Parathyroid adenoma (tissue), 2 donors: Measurements from ENCODE around the gene CRABP2.

Experiments
- H2AFZ ChIP-seq: fragments of 300-600 bp; sonication (generic); one replicate; pipeline ENCODE4 v1.7.0; 2017; ENCODE audit warnings: antibody characterized with exemption, mild to moderate bottlenecking
- H3K27ac ChIP-seq: fragments of 300-600 bp; sonication (generic); one replicate; pipeline ENCODE4 v1.7.0; 2017
- H3K27me3 ChIP-seq: fragments of 300-600 bp; sonication (generic); one replicate; pipeline ENCODE4 v1.7.0; 2017; ENCODE audit warnings: low read length; ENCODE audit not compliant: control insufficient read depth, insufficient read depth
- H3K36me3 ChIP-seq: fragments of 300-600 bp; sonication (generic); one replicate; pipeline ENCODE4 v1.7.0; 2017; ENCODE audit warnings: low read length; ENCODE audit not compliant: control insufficient read depth, insufficient read depth
- H3K4me1 ChIP-seq: fragments of 300-600 bp; sonication (generic); one replicate; pipeline ENCODE4 v1.7.0; 2017; ENCODE audit warnings: control low read depth
- H3K4me2 ChIP-seq: fragments of 300-600 bp; sonication (generic); one replicate; pipeline ENCODE4 v1.7.0; 2017; ENCODE audit warnings: low read length
- H3K4me3 ChIP-seq: fragments of 300-600 bp; sonication (generic); one replicate; pipeline ENCODE4 v1.7.0; 2017; ENCODE audit warnings: low read depth, low read length
- H3K79me2 ChIP-seq: fragments of 300-600 bp; sonication (generic); one replicate; pipeline ENCODE4 v1.7.0; 2017; ENCODE audit warnings: control low read depth
- H3K9ac ChIP-seq: fragments of 300-600 bp; sonication (generic); one replicate; pipeline ENCODE4 v1.7.0; 2017; ENCODE audit warnings: mild to moderate bottlenecking
- H3K9me3 ChIP-seq: fragments of 300-600 bp; sonication (generic); one replicate; pipeline ENCODE4 v1.7.0; 2017; ENCODE audit warnings: low read length; ENCODE audit not compliant: control insufficient read depth
- CTCF ChIP-seq: fragments of 300-600 bp; sonication (generic); IDR thresholded peaks from one replicate; pipeline ENCODE4 v1.7.0; 2017; ENCODE audit warnings: antibody characterized with exemption, mild to moderate bottlenecking
- donor health status: primary hyperparathyroidism.

The CRABP2 gene

DNA sequence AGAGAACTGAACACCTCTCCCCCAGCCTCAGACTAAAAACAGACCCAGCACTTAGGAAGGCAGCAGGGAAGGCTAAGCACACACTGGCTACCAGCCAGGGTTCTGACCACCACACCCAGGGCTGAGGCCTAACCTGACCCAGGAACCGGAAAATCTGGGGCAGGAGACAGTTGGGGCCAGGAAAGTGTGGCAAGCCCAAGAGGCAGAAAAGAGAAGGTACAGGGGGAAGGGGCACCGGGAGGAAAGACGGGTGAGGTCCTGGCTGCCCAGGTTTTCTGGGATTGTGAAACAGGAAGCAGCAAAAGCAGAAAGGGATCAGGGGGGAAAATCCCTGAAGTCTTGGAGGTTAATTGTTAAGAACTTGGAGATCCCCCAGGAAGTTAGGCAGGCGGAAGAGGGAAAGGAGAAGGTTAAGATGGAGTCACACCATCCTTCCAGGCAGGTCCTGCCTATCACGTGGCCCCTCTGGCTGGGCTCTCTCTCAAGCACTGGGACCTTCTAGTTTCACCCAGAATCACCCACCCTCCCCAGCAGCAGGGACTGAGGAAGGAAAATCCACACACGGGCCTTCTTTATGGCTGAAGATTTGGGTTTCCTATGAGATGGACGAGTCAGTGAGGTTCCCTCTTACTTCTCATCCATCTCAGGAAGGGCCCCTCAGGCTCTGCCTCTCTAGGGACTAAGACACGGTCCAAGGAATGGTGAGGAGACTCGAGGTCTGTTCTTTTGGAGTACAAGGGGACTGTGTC, 43.5 kb upstream of the CRABP2 start:
- H3K79me2 ChIP-seq, result peaks cover 33% of the 10 kb centered on the region
- H3K36me3 ChIP-seq, result no peaks in the 10 kb centered on the region
- H3K27ac ChIP-seq, result peak overlapping the region; percentile 99
- H3K9ac ChIP-seq, result no peak overlapping the region
- H2AFZ ChIP-seq, result no peak overlapping the region
- H3K27me3 ChIP-seq, result no peaks in the 10 kb centered on the region
- H3K4me2 ChIP-seq, result peak overlapping the region; percentile 80
- peak overlapping the region; percentile 83 for H3K4me3 ChIP-seq
- peaks cover 21% of the 10 kb centered on the region for H3K4me1 ChIP-seq
- no peak for TF ChIP-seq CTCF
- no peaks in the 10 kb centered on the region for H3K9me3 ChIP-seq

GRCh38 chr1:156747742-156748669, 42.6 kb upstream of the CRABP2 start:
- Histone ChIP-seq H3K27me3 (no peaks in the 10 kb centered on the region), H3K79me2 (peaks cover 33% of the 10 kb centered on the region), H3K27ac (peak overlapping the region; percentile 99), H3K4me3 (peak overlapping the region; percentile 83), H3K4me2 (peak overlapping the region; percentile 80), H2AFZ (no peak overlapping the region), H3K9ac (no peak overlapping the region), H3K4me1 (peaks cover 21% of the 10 kb centered on the region), H3K9me3 (no peaks in the 10 kb centered on the region), H3K36me3 (no peaks in the 10 kb centered on the region)
- TF ChIP-seq CTCF, result no peak

GRCh38 chr1:156746728-156747631, 41.6 kb upstream of the CRABP2 start:
- peak; percentile 7 for TF ChIP-seq CTCF
- Histone ChIP-seq H3K4me3 (peak overlapping the region; percentile 86), H3K27me3 (no peaks in the 10 kb centered on the region), H2AFZ (peak overlapping the region; percentile 50), H3K36me3 (no peaks in the 10 kb centered on the region), H3K4me1 (peaks cover 21% of the 10 kb centered on the region), H3K79me2 (peaks cover 33% of the 10 kb centered on the region), H3K9ac (peak overlapping the region; percentile 46), H3K9me3 (no peaks in the 10 kb centered on the region), H3K4me2 (peak overlapping the region; percentile 95), H3K27ac (peak overlapping the region; percentile 99)

DNA sequence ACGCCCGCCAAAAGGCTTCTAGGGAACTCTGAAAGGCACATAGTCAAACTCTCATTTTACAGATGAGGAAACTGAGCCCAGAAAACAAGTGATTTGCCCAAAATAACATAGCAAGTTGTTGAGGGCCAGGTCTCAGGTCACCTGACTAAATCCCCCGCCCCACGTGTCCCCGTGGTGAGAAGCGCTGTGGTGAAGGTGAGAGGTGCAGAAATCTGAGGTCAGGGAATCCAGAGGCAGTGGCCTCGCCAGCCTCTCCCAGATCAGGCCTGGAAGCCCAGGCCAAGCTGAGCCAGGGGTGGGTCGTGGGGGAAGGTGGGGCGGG, 41.0 kb upstream of the CRABP2 start:
- Histone ChIP-seq H3K4me3 (peak overlapping the region; percentile 86), H3K79me2 (peaks cover 33% of the 10 kb centered on the region), H2AFZ (no peak overlapping the region), H3K27ac (peak overlapping the region; percentile 99), H3K27me3 (no peaks in the 10 kb centered on the region), H3K9ac (no peak overlapping the region), H3K36me3 (no peaks in the 10 kb centered on the region), H3K9me3 (no peaks in the 10 kb centered on the region), H3K4me2 (peak overlapping the region; percentile 95), H3K4me1 (peaks cover 25% of the 10 kb centered on the region)
- no peak for TF ChIP-seq CTCF
